Measurements from ENCODE around the gene TRIM72. TPM values are rescaled to one million over a fixed set of nuclear protein-coding genes. Genes with fewer than 3 reads are reported as not detected.

Gene TRIM72
- total RNA-seq, 1 experiment from 2014 or later: 1.8 TPM

- Mint-ChIP-seq H3K9me3 (no peaks in the 10 kb centered on the region), H3K27me3 (ENCODE audit: low read depth) (peaks cover 2% of the 10 kb centered on the region; the same call in 1 of the 2 replicates), H3K27ac (peak overlapping the region; percentile 66), H3K36me3 (no peaks in the 10 kb centered on the region), H3K4me1 (peaks cover 18% of the 10 kb centered on the region), H3K4me3 (no peak overlapping the region)
- POLR2A ChIA-PET: interaction anchor here (0.6 to 1.1 kb wide), 2 partner anchors 87 to 119 kb away, joined by 3 read pairs; no protein-coding TSS in a partner anchor
- ATAC-seq: no peak
- DNase-seq (ENCODE audit: low spot score): no peak
- CTCF ChIA-PET: interaction anchor here (0.6 to 1.9 kb wide), 3 partner anchors 51 to 191 kb away, joined by 3 to 5 read pairs (median 3); partner anchors contain the start of gene PYDC1
- no peak for TF ChIP-seq ARID4B (CRISPR knock-in tag; IDR thresholded peaks at IDR 0.05; ENCODE audit: borderline replicate concordance)
- TF ChIP-seq IRF2 (CRISPR knock-in tag; IDR thresholded peaks at IDR 0.05; ENCODE audit: borderline replicate concordance, low read depth): no peak
- no peak for TF ChIP-seq JAZF1 (CRISPR knock-in tag; IDR thresholded peaks at IDR 0.05)
- TF ChIP-seq MAX (CRISPR knock-in tag; IDR thresholded peaks at IDR 0.05): no peak
- no peak for TF ChIP-seq AFF4 (CRISPR knock-in tag; IDR thresholded peaks at IDR 0.05; ENCODE audit: borderline replicate concordance)
- no peak for TF ChIP-seq ZNF532 (CRISPR knock-in tag; IDR thresholded peaks at IDR 0.05; ENCODE audit: borderline replicate concordance)
- no peak for TF ChIP-seq PREB (CRISPR knock-in tag; IDR thresholded peaks at IDR 0.05; ENCODE audit: borderline replicate concordance)
- TF ChIP-seq ZNF671 (CRISPR knock-in tag; IDR thresholded peaks at IDR 0.05): no peak
- no peak for TF ChIP-seq NFYB (CRISPR knock-in tag; conservative IDR thresholded peaks at IDR 0.05; ENCODE audit: low read depth)
- TF ChIP-seq RELA (CRISPR knock-in tag; IDR thresholded peaks at IDR 0.05; ENCODE audit: borderline replicate concordance): no peak
- TF ChIP-seq ZBTB21 (CRISPR knock-in tag; IDR thresholded peaks at IDR 0.05; ENCODE audit: borderline replicate concordance): no peak
- no peak for TF ChIP-seq ELF4 (CRISPR knock-in tag; IDR thresholded peaks at IDR 0.05; ENCODE audit: low read depth)
- TF ChIP-seq GRHL2 (CRISPR knock-in tag; IDR thresholded peaks at IDR 0.05; ENCODE audit: insufficient replicate concordance, severe bottlenecking): no peak
Observed at GRCh38 chr16:31267332-31268032, 53.6 kb downstream of the TRIM72 start.
